H1 (cell line): ENCODE data around the gene CDKL1. TPM values are rescaled to one million over a fixed set of nuclear protein-coding genes. Genes with fewer than 3 reads are reported as not detected.

Source experiments
- CTCF ChIA-PET: fragments of 300-600 bp; sonication (Branson Sonifier 250); formaldehyde crosslinking; loops from one replicate; lab custom pipeline; 2021; ENCODE audit not compliant: partially characterized antibody; lab: Charles Lee
- POLR2A ChIA-PET: fragments of 300-600 bp; sonication (Branson Sonifier 250); formaldehyde crosslinking; loops from one replicate; lab custom pipeline; 2021; ENCODE audit warnings: inconsistent platforms; ENCODE audit not compliant: partially characterized antibody; lab: Charles Lee
- DNase-seq, 2 experiments: peaks; one replicate each; pipeline versions ENCODE4 v3.0.0 to v3.0.0-alpha.2; 2010 to 2022; ENCODE audit warnings: low spot score in 2 of 2, low read depth in 1 of 2, mixed read lengths in 1 of 2
- FAIRE-seq: peaks from 2 replicates; lab custom pipeline; 2011; peaks lifted over from hg19 to GRCh38; lab: Jason Lieb, UNC
- H2AFZ ChIP-seq: 2 replicates; pipeline ENCODE4 v1.8.1; 2012; ENCODE audit warnings: low read length, inconsistent platforms
- H2AK5ac ChIP-seq: 2 replicates; pipeline ENCODE4 v1.6.1; 2013; ENCODE audit warnings: low read depth, low read length
- H2BK120ac ChIP-seq: replicated peaks from 2 replicates; pipeline ENCODE3; 2013; ENCODE audit warnings: low read depth, low read length, inconsistent platforms
- H2BK12ac ChIP-seq: 2 replicates; pipeline ENCODE4 v1.6.1; 2013; ENCODE audit warnings: low read depth, low read length
- H2BK15ac ChIP-seq: 2 replicates; pipeline ENCODE4 v1.6.1; 2013; ENCODE audit warnings: low read length
- H2BK20ac ChIP-seq: 2 replicates; pipeline ENCODE4 v1.6.1; 2013; ENCODE audit warnings: low read length
- H2BK5ac ChIP-seq: 2 replicates; pipeline ENCODE4 v1.6.1; 2013; ENCODE audit warnings: low read depth, low read length
- H3K14ac ChIP-seq: 2 replicates; pipeline ENCODE4 v1.6.1; 2013; ENCODE audit warnings: inconsistent platforms; ENCODE audit not compliant: insufficient read length
- H3K18ac ChIP-seq: 2 replicates; pipeline ENCODE4 v1.6.1; 2013; ENCODE audit warnings: low read length; ENCODE audit errors: extremely low read depth
- H3K23ac ChIP-seq: 2 replicates; pipeline ENCODE4 v1.6.1; 2013; ENCODE audit warnings: inconsistent platforms; ENCODE audit not compliant: insufficient read length
- H3K23me2 ChIP-seq: 2 replicates; pipeline ENCODE4 v1.6.1; 2013; ENCODE audit warnings: low read depth, low read length
- H3K27ac ChIP-seq: 2 replicates; pipeline ENCODE4 v1.6.1; 2011; ENCODE audit warnings: low read depth, low read length, inconsistent platforms
- H3K27me3 ChIP-seq, 4 experiments: replicated peaks in 1 of 4; 1 replicate in 1 of 4; 2 replicates in 3 of 4; pipeline versions ENCODE4 v1.6.1 to v1.8.1; 2011 to 2013; ENCODE audit warnings: low read length in 3 of 4, mild to moderate bottlenecking in 3 of 4, inconsistent platforms in 2 of 4, mixed read lengths in 2 of 4, moderate library complexity in 1 of 4; ENCODE audit not compliant: control insufficient read depth in 3 of 4, insufficient read depth in 3 of 4; ENCODE audit errors: extremely low read depth in 1 of 4
- H3K36me3 ChIP-seq, 4 experiments: 2 replicates each; pipeline versions ENCODE4 v1.6.1 to v1.8.1; 2011 to 2013; ENCODE audit warnings: mild to moderate bottlenecking in 4 of 4, low read length in 3 of 4, moderate library complexity in 2 of 4, control low read depth in 1 of 4, inconsistent platforms in 1 of 4; ENCODE audit not compliant: insufficient read depth in 4 of 4, control insufficient read depth in 2 of 4
- H3K4ac ChIP-seq: replicated peaks from 2 replicates; pipeline ENCODE3; 2013; ENCODE audit warnings: low read length, low read depth, mixed read lengths, inconsistent platforms; ENCODE audit not compliant: insufficient read length
- H3K4me1 ChIP-seq, 4 experiments: replicated peaks in 1 of 4; 1 replicate in 1 of 4; 2 replicates in 3 of 4; pipeline versions ENCODE4 v1.6.1 to v1.8.1; 2011 to 2013; ENCODE audit warnings: low read length in 3 of 4, inconsistent platforms in 2 of 4, mixed read lengths in 1 of 4; ENCODE audit not compliant: insufficient read depth in 4 of 4, control insufficient read depth in 3 of 4
- H3K4me2 ChIP-seq, 2 experiments: 2 replicates each; pipeline versions ENCODE4 v1.6.1 to v1.8.1; 2011 to 2013; ENCODE audit warnings: low read depth in 2 of 2, low read length in 2 of 2, control low read depth in 1 of 2, inconsistent platforms in 1 of 2, mild to moderate bottlenecking in 1 of 2; ENCODE audit not compliant: insufficient read depth in 1 of 2
- H3K4me3 ChIP-seq, 4 experiments: fragments of 200-600, 300-600 bp in 1 of 4; sonication (generic), shearing (Covaris generic), sonication (Bioruptor Twin) in 1 of 4; 2 replicates each; pipeline versions ENCODE4 v1.5.1 to v1.8.1; 2011 to 2016; ENCODE audit warnings: low read length in 4 of 4, low read depth in 3 of 4, control low read depth in 2 of 4, inconsistent platforms in 2 of 4, mild to moderate bottlenecking in 2 of 4, mixed read lengths in 1 of 4, moderate library complexity in 1 of 4; ENCODE audit not compliant: insufficient read depth in 2 of 4; ENCODE audit errors: extremely low read depth in 1 of 4
- H3K56ac ChIP-seq: replicated peaks from 2 replicates; pipeline ENCODE3; 2013; ENCODE audit warnings: low read depth, mild to moderate bottlenecking, mixed read lengths, low read length, inconsistent platforms; ENCODE audit not compliant: insufficient read length
- H3K79me1 ChIP-seq: 2 replicates; pipeline ENCODE4 v1.6.1; 2013; ENCODE audit warnings: low read depth, low read length, control low read depth
- H3K79me2 ChIP-seq, 2 experiments: 2 replicates each; pipeline versions ENCODE4 v1.6.1 to v1.8.1; 2012 to 2013; ENCODE audit warnings: low read length in 2 of 2, mild to moderate bottlenecking in 2 of 2, inconsistent platforms in 1 of 2; ENCODE audit not compliant: insufficient read depth in 2 of 2, control insufficient read depth in 1 of 2
- H3K9ac ChIP-seq, 4 experiments: replicated peaks in 1 of 4; 1 replicate in 1 of 4; 2 replicates in 3 of 4; pipeline versions ENCODE4 v1.6.1 to v1.8.1; 2011 to 2013; ENCODE audit warnings: low read depth in 3 of 4, low read length in 3 of 4, control low read depth in 2 of 4, mild to moderate bottlenecking in 2 of 4, moderate library complexity in 2 of 4, inconsistent platforms in 1 of 4; ENCODE audit errors: extremely low read depth in 1 of 4
- H3K9me3 ChIP-seq, 2 experiments: 2 replicates each; pipeline versions ENCODE4 v1.6.1 to v1.8.1; 2012 to 2013; ENCODE audit warnings: mild to moderate bottlenecking in 2 of 2, moderate library complexity in 2 of 2, control low read depth in 1 of 2, inconsistent platforms in 1 of 2, low read depth in 1 of 2, low read length in 1 of 2, mixed read lengths in 1 of 2; ENCODE audit not compliant: insufficient read depth in 2 of 2
- H4K20me1 ChIP-seq, 2 experiments: replicated peaks in 1 of 2; 2 replicates each; pipeline versions ENCODE3 to v1.8.1; 2011 to 2013; ENCODE audit warnings: inconsistent platforms in 2 of 2, low read length in 2 of 2, mild to moderate bottlenecking in 1 of 2; ENCODE audit not compliant: insufficient read depth in 2 of 2, control insufficient read depth in 1 of 2
- H4K5ac ChIP-seq: 2 replicates; pipeline ENCODE4 v1.6.1; 2013; ENCODE audit warnings: low read length, low read depth, mixed read lengths, inconsistent platforms; ENCODE audit not compliant: insufficient read length
- H4K8ac ChIP-seq: 2 replicates; pipeline ENCODE4 v1.8.0; 2013; ENCODE audit warnings: mild to moderate bottlenecking, moderate library complexity, low read length, inconsistent platforms; ENCODE audit not compliant: insufficient read depth; ENCODE audit errors: extremely low read depth
- H4K91ac ChIP-seq: replicated peaks from 2 replicates; pipeline ENCODE3; 2013; ENCODE audit warnings: low read length, mixed read lengths, inconsistent platforms; ENCODE audit not compliant: insufficient read length
- FOSL1 ChIP-seq: IDR thresholded peaks from 2 replicates; pipeline ENCODE4 v1.6.1; 2011; ENCODE audit warnings: mild to moderate bottlenecking, low read depth, low read length, moderate library complexity; ENCODE audit not compliant: insufficient read depth
- MAFK ChIP-seq: IDR thresholded peaks from 2 replicates; pipeline ENCODE4 v1.6.1; 2012; ENCODE audit warnings: low read depth, mild to moderate bottlenecking, improper control_type of control experiment, low read length
- WGBS, 2 experiments: shearing (Covaris generic) in 1 of 2; methylation state at CpG; one replicate each; pipeline versions ENCODE4 v1.1.6 to v1.1.7; 2013 to 2015; ENCODE audit warnings: low lambda C conversion rate in 2 of 2, mixed read lengths in 2 of 2, inconsistent platforms in 1 of 2, low coverage in 1 of 2, missing lambda C conversion rate in 1 of 2; ENCODE audit not compliant: insufficient replicate concordance in 2 of 2, insufficient coverage in 1 of 2, insufficient read length in 1 of 2; ENCODE audit errors: extremely low coverage in 1 of 2, missing lambda C conversion rate in 1 of 2; 5-methylcytosine and 5-hydroxymethylcytosine counted together
- polyA plus RNA-seq, 7 experiments: library from polyadenylated mRNA; depleted of rRNA in 3 of 7; stranded (reverse) in 5 of 7; unstranded in 2 of 7; fragments of >200 nt in 5 of 7; fragments of 200-250 nt in 2 of 7; gene quantifications; 1 replicate in 5 of 7; 2 replicates in 1 of 7; 4 replicates in 1 of 7; pipeline versions ENCODE4 v1.2.1 to v1.2.3, GENCODE V29; 2011 to 2013; ENCODE audit warnings: missing spikeins in 2 of 7, mixed read lengths in 2 of 7
- total RNA-seq: library from RNA; stranded (reverse); fragmentation: NEBNext Ultra II Directional; extraction: Animal tissue kit (Norgen Biotek cat#: 25700); gene quantifications from 2 replicates; pipeline ENCODE4 v1.2.1, GENCODE V29; 2021

Gene CDKL1
- total and polyA plus RNA-seq, 2 of the 8 experiments (the other 6 are each of a cell fraction or from before 2014, with no cell fraction given), result 1.2 to 2.2 TPM

GRCh38 chr14:50399251-50400032, 2.8 kb upstream of the CDKL1 start:
- H3K36me3 ChIP-seq, result no peaks in the 10 kb centered on the region
- CTCF ChIA-PET, result interaction anchor here (1.4 to 1.9 kb wide), 3 partner anchors 55 to 133 kb away, joined by 3 to 5 read pairs (median 4); partner anchors contain the start of gene MAP4K5
- no peak for DNase-seq
- TF ChIP-seq MAFK (no peak), FOSL1 (no peak)

More at GRCh38 chr14:50399251-50400032, 2.8 kb upstream of the CDKL1 start:
- H2BK12ac ChIP-seq, result no peak overlapping the region
- H3K9ac ChIP-seq, result no peak overlapping the region
- H2BK20ac ChIP-seq, result no peak overlapping the region
- POLR2A ChIA-PET, result interaction anchor here (1.0 kb wide), 1 partner anchor 11 kb away, joined by 3 read pairs; no protein-coding TSS in a partner anchor
- no peak overlapping the region for H3K4ac ChIP-seq
- H3K4me3 ChIP-seq, result no peak overlapping the region
- H3K4me2 ChIP-seq, result no peak overlapping the region
- no peak overlapping the region for H4K5ac ChIP-seq
- H2AK5ac ChIP-seq, result no peak overlapping the region
- no peak overlapping the region for H3K56ac ChIP-seq
- no peaks in the 10 kb centered on the region for H3K79me1 ChIP-seq
- H3K4me1 ChIP-seq, result peaks cover 4 to 12% (median 7%) of the 10 kb centered on the region in 4 experiments; a peak in 6 of 7 replicates
- no peak overlapping the region for H2AFZ ChIP-seq
- no peak overlapping the region for H4K8ac ChIP-seq
- H4K91ac ChIP-seq, result no peak overlapping the region
- 92% methylated on average over 6 of the region's 6 CpGs; no CpG with 5 or more reads in 1 of the 2 experiments for WGBS, 2 experiments
- peaks cover 11% of the 10 kb centered on the region for H3K23me2 ChIP-seq
- no peaks in the 10 kb centered on the region for H3K79me2 ChIP-seq
- H3K18ac ChIP-seq, result no peak overlapping the region
- no peak overlapping the region for H3K23ac ChIP-seq
- H3K27me3 ChIP-seq, result peaks cover 0 to 14% (median 9%) of the 10 kb centered on the region in 4 experiments; a peak in 4 of 7 replicates
- H4K20me1 ChIP-seq, result no peaks in the 10 kb centered on the region
- H3K14ac ChIP-seq, result no peak overlapping the region
- H2BK5ac ChIP-seq, result no peak overlapping the region
- peak overlapping the region; percentile 39 for H2BK120ac ChIP-seq
- H2BK15ac ChIP-seq, result no peak overlapping the region
- FAIRE-seq, result no peak
- H3K9me3 ChIP-seq, result no peaks in the 10 kb centered on the region
- no peak overlapping the region for H3K27ac ChIP-seq
